Umbilical cord (tissue), 2 donors: ENCODE measurements around the gene IGF2. TPM values are rescaled to one million over a fixed set of nuclear protein-coding genes. Genes with fewer than 3 reads are reported as not detected.
A peak's percentile ranks its signal among the peaks of the same experiment; 100 is the strongest.
"Not testable (repeated sequence)": the region's sequence is repeated elsewhere in the genome, so short reads cannot be mapped to it uniquely, and the experiment has no call there.

ENCODE experiments used
- DNase-seq: peaks from one replicate; pipeline ENCODE4 v3.0.0-alpha.2; 2015; ENCODE audit warnings: low spot score
- total RNA-seq: library from RNA; depleted of rRNA; stranded (reverse); fragments of >200 nt; gene quantifications from one replicate; pipeline ENCODE4 v1.2.3, GENCODE V29; 2014; ENCODE audit warnings: low replicate concordance; ENCODE audit not compliant: insufficient read depth

The IGF2 gene, protein sequence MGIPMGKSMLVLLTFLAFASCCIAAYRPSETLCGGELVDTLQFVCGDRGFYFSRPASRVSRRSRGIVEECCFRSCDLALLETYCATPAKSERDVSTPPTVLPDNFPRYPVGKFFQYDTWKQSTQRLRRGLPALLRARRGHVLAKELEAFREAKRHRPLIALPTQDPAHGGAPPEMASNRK
- 2,215 TPM for total RNA-seq

DNA sequence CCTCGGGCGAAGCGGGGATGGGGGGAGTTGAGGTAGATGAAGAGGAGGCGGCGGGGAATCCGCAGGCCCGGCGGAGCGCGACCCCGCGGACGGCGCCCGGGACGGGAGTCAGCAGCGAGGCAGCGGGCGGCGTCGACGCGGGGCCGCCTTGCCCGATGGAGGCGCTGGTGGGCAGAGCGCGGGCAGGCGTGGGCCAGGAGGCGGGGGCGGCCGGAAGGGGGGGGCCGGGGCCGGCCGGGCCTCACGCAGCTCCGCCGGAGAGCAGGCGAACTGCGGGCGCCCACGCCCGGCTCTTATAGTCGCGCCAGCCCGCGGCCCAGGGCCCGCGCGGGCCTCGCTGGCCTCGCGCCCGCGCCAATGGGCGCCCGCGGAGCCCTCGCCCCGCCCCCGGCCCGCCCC lies at the start of gene IGF2:
Gene IGF2, minus strand, starts transcription at position 267 of the 399 bp plus-strand sequence. CDS start 3,866 bp downstream, outside the sequence.
- DNase-seq = peak; percentile 71

DNA sequence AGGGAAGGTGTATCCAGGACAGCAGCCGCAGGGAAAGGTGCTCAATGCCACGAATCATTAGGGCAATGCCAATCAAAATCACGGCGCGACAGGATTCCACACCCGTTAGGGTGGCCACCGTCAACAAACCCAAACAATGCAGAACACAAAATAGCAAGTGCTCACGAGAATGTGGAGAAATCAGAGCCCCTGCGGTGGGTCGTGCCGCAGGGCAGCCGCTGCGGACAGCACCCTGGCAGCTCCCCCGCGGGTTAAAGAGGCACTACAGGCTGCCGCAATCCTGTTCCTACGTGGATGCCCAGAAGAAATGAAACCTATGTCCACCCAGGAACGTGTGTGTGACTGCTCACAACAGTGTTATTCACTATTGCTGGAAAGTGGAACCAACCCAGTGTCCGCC lies 49.6 kb upstream of the IGF2 start:
- no peak for DNase-seq

DNA sequence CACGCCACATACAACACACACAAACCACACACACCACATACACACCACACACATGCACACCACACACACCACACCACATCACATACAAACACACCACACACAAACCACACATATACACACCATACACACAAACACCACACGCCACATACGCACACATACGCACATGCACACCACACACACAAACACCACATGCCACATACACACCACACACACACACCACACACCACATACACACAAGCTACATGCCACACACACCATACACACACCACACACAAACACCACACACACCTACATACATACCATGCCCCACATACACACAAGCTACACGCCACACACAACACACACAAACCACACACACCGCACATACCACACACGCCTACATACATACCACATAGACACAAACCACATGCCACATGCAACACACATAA lies 48.1 kb upstream of the IGF2 start:
- DNase-seq = no peak

DNA sequence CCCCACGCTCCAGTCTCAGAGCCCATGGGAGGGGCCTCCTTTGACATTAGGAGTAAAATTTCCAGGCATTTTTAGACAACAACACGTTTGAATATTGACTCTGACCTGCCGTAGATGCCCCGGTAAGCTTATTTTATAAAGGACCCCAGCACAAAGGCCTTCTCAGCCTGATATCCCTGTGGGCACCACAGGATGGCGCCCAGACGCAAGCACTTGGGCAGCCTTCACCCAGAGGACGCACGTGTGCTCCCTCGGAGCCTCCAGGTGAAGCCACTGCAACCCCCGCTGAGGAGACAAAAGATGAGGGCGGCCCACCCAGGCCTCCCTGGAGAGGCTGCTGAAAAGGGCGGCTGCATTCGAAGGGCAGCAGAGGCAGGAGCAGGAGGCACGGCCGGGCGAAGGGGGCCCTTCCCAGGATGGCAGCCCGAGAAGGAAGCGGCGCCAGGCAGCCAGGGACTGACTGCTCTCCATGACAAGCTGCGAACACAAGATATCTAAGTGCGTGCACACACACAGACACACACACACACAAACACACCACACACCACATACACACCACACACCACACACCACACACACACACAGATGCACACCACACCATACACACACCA lies 47.6 kb upstream of the IGF2 start:
- DNase-seq = peak; percentile 30

DNA sequence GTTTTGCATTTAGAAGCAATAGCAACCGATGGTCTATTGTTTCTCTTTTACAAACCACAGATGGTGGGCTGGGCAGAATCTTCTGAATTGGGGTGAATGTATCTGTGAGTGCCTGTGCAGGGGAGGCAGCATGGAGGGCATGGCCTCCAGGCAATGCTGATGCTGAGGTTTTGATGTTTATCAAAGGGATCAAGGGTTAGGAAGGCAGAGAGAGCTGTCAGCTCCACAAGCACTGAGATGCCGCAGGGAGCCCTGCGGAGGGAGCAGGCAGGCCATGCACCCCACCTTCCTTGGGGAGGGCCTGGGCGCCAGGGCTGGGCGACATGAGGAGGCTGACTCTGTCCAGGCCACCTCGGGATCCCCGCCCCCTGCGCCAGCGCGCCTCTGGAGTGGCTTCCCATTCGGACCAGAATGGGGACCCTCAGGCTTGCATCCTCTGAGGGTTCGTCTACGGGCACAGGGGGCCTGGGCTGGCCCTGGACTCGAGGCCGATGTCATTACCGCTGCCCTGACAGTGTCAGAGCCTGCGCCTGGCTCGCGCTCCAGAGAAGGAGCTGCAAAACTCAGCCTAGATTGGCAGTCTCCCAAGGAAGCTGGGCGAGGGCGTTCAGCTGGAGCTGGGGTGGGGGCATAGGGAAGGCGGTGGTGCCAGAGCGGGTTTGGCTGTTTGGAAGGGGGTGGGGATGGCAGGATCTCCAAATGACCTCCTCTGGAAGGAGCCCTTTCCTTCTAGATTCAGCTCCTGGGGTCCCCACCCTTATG lies 46.3 kb upstream of the IGF2 start:
- no peak for DNase-seq

DNA sequence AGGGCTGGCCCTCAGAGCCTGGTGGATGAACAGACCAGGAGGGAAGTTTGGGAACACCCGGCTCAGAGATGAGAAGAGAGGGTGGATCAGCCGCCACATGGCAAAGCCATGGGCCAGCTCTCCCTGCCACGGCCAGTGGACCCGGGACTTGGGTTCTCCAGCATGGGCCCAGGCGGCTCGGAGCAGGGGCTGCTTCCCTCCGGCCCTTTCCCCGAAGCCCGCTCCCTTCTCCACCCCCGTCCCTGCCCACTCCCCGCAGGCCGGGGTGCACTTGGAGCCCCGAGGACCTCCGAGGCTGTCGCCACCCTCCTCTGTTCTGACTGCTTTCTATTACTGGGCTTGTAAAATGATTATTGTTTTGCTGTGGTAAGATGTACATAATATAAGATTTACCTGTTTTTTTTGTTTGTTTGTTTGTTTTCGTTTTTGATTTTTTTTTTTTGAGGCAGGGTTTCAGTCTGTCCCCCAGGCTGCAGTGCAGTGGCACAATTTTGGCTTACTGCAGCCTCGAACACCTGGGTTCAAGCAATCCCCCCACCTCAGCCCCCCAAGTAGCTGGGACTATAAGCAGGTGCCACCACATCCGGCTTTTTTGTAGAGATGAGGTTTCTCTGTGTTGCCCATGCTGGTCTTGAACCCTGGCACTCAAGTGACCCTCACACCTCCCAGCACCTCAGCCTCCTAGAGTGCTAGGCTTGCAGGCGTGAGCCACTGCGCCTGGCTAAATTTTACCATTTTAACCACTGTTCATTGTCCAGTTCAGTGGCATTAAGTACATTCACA lies 43.7 kb upstream of the IGF2 start:
- DNase-seq = no peak

DNA sequence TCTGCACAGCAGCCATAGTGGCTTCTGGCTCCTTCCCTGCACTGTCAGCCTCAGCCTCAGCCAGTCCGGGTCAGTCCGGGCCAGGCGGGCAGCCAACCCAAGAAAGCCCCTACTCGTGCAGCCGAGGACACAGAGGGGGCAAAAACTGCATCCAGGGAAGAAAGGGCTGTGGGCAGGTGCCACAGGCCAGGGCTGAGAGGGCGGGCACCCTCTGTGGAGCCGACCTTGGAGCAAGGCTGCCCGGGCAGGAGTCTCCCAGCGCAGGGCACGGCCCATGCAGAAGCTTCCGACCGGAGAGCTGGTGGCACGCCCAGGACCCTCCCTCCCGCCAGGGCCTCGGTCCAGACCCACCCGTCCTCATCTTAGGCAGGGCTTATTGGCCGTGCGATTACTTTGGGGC lies 42.9 kb upstream of the IGF2 start:
- no peak for DNase-seq

DNA sequence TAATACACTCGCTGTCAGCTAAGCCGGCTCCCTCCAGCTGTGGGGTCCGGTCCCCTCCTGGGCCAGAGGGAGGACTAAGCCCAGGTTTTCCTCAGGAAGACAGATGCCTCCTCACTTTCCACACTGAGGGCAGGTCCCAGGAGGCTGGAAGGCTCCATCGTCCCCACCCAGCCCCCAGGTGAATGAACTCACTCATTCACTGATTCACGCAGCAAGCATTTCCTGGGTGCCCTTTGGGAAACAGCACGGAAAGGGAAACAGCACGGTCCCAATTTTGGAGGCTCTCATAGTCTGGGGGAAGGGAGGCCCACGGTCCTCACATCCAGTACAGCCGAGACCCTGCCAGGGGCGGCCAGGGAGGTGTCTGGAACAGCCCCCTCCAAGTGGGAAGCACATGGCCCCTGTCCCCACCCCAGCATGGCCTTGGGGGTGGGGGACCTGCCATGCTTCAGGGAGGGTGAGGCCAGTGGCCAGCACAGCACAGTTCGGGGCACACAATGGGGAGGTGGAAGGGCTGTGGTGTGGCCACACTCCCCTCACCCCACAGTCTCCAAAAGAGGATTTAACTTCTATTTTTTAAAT lies 41.7 kb upstream of the IGF2 start:
- DNase-seq = no peak

DNA sequence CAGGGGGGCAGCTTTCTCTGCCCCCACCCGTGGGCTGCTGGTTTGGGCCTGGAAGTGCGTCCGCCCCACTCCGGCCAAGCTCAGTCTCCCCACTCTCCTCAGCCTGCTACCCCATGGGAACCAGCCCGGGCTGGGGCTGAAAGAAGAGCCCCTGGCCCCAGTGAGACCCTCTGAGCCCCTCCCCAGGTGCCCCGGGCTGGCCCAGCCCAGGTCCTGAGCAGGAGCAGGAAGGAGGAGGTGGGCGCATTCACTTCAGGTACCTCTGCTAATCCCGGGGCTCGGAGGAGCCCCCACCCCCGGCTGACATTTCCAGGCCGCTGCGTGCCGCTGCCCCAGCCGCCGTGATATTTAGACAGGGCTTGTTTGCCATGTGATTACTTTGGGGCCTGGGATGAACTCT lies 41.2 kb upstream of the IGF2 start:
- no peak for DNase-seq

DNA sequence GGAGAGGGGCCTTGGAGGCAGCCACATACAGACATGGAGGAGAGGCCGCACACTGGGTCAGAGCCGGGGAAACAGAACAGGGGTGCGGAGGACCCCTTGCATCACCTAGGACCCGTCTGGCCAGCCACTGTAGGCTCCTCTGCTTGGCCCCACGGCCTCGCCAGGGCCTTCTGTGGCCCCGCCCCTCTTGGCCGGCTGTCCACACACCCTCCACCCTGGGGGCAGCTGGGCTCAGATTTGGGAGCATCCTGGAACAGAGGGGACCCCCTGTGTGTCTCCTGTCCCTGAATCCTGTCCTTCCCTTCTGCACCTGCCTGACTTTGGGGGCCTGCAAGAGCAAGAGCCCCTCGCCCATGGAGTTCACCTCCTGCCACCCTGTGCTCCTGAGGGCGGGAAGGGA lies 40.3 kb upstream of the IGF2 start:
- DNase-seq = no peak

DNA sequence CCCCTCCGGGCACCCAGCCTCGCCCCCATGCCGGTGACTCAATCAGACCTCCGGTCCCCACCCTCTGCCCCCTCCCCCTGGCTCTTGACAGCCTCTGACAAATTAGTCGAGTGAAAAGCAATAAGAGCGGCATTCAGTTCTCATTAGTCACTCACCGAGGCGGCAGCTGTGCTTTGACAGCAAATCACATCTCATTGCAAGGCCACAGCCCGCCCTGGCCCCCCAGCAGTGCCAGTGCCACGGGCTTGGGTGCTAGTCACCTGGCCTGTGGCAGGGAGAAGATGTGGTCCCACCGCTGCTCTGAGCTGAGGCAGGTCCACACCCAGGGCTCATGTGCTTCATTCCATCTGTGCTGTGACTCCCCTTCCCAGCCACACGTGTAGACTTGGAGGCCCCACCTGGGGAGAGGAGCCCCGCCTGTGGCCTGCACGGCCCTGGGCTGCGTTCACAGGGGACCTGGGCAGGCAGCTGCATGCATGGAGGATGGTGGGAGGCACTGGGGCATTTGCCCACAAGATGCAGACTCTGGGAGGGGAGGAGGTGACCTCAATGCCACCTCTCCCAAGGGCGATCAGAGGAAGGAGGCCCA lies 39.8 kb upstream of the IGF2 start:
- peak; percentile 45 for DNase-seq

DNA sequence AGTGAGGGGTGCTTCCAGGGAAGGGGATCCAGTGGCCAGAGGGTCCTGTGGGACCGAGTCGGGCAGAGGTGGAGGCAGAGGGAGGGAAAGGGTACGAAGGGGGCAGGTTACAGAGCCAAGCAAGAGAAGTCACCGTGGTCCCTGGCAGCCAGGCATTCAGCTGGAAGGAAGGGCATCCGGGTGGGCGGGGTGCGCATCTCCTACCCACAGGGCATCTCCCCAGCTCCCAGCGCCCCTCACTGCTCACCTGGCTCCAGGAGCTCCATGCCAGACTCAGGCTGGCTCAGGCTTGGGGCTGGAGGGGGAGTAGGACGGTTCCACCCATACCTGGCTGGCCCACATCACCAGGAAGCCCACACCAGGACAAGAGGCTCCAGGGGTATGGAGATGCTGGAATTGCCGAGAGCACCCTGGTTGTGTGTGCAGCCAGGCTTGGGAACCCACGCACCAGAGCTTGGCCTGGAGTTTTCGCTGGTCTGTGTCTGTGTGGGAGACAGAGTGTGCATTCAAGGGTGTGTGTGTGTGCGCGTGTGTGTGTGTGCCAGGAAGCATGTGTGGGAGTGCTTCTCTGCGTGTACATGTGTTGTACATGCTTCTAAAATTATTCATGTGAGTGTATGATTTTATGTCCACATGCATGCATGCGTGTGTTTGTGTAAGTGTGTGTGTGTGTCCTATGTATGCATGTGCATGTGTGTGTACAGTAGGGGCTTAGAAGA lies 39.0 kb upstream of the IGF2 start:
- DNase-seq = not testable (repeated sequence)

DNA sequence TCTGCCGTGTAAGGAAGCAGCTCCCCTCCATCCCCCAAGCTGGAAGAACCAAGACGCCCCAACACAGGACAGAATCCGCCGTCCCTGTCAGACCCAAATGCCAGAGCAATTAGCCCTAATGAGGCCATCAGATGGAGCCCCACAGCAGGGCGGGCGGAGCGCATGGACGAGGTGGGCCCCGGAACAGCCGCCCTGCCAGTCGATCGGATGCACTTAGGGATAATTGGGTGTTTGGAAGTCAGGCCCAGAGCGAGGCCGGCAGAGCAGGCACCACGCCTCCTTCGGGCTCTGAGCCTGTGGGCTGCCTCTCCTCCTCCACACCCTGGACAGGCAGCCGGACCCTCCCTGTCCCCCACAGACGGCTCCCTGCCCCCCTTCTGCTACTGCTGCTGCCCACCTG lies 37.9 kb upstream of the IGF2 start:
- no peak for DNase-seq

DNA sequence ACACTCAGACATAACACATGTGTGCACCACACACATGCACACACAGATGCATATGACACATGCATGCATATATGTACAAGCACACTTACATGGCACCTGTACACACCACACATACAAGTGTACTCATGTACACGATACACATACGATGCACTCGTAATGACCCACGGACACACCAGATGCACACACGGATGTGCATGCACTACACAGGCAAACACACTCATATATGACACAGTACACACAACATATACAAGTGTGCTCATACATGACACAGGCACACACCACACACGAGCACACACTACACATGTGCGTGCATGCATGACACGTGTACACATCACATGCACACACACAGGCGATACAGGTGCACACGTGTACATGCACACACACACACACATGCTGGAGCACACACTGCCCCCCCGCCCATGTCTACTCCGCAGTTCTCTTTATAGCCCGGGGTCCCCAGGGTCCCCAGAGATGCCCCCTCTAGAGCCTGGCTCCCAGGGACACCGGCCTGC lies 37.3 kb upstream of the IGF2 start:
- DNase-seq = no peak

DNA sequence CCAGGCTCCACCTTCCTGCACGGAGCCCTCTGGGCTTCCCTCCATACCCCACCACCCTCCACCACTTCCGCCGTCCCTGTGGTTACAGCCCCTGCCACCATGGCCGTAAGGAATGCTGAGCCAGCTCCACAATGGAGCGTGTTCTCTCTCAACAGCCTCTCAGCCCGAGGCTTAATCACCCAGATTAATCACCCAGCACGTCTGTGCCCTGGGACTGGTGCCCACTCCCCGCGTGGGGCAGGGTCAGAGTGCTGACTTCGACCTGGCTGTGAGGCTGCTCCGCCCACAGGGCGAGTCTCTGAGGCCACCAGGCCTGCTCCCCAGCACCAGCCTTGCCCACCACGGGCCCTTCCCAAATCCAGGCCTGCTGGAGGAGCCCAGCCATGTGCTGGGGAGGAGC lies 36.5 kb upstream of the IGF2 start:
- DNase-seq = no peak

DNA sequence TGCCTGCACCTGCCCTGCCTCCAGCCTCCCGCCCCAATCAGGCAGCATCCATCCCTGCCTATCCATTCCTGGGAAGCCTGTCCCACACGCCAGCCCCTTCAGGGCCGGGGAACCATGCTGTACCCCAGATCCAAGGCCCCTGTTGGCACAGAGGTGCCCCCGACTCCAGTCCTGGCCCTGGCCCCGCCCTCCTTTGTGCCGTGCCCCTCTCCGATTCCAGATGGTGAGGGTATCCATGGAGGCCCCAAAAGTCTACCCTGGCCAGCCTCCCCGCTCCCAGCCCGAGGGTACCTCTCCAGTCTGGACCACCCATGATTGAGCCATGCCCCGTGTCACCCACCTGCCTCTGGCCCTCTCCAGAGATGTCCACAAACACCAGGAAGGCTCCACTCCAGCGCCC lies 35.2 kb upstream of the IGF2 start:
- no peak for DNase-seq

DNA sequence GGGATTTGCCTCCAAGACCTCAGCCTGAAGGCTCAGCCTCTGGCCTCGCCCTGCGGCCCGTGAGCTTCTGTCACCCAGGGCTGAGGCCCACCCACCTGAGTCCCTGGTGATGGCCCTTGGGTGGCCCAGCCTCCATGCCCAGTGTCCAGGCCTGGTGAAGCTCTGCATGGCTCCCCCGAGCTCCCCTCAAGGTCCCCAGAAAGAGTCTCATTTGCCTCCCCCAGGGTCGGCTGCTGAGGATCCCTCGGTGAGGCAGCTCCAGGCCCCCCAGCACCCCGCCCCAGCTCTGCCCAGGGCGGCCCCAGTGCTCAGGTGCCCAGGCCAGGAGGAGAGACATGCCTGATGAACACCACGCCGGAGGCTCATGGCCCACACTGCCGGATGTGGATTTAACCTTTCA lies 34.6 kb upstream of the IGF2 start:
- DNase-seq = no peak

DNA sequence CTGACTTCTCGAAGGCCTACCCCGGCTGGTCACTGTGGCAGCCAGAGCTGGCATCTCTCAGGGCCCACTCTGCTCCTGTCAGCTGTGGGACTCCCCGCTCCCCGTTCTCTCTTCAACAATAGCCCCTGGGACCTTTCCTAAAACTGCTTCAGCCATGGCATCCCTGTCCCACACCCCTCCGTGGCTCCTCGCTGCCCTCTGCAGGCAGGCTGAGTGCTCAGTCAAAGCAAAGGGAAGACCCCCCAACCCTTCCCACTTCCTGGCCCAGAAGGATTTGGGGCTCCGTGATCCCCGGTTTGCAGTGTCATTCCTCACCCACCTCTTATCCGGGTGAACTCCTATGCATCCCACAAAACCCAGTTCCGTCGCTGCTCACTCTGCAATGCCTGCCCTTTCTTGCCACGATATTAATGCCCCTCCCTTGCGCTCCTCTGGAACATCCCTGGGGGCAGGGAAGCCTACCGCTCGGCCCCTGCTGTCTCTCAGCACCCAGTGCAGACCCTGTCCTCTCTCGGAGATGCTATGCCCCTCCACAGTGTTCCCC lies 34.0 kb upstream of the IGF2 start:
- no peak for DNase-seq

DNA sequence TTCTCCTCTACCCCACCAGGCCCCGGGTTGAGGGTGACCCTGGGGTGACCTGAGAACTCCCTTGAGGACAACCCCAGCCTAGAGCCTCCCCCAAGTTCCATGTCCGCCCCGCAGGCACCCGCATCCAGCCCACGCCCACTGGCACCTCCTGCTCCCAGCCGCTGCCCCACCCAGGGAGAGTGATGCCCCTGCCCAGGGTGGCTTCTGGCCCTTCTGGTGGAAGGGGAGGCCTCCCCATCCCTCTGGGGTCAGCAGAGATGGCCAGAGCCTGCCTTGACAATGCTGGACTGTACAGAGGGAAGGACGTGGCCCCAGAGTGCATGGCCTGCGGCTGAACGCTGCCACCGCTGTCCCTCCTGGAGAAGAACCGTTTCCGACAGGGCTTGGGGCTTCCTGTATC lies 33.5 kb upstream of the IGF2 start:
- DNase-seq = no peak

DNA sequence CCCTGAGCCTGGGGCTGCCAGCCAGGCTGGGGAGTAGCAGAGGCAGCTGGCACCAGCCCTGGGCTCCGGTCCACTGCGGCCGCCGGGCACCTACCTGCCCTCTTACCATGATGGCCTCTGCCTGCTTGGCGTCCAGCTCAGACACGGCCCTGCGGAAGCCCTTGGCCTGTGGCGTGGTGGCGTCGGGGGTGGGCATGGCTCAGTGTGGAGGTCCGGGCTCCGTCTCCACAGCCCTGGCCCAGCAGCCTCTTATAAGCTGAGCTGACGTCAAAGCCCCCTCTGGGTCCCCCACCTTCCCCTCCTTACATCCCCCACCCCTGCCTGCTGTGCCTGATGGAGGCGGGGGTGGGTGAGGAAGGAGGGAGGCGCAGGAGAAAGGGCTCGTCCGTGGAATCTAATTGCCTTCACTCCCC lies 32.4 kb upstream of the IGF2 start, which contains the start of gene TH:
Gene TH, minus strand, starts transcription at position 225 of the 413 bp plus-strand sequence. Its CDS starts 29 bp downstream, at position 196.
- DNase-seq = no peak
